HG03159 (cell line): ENCODE results near the gene CARD19.
A peak's percentile ranks its signal among the peaks of the same experiment; 100 is the strongest.

Source experiments
- ATAC-seq: cut with Tn5 transposase; IDR thresholded peaks from one replicate; pipeline ENCODE4 v1.9.1; 2021; ENCODE audit warnings: mild to moderate bottlenecking, moderate library complexity; ENCODE audit not compliant: unreplicated experiment

Gene CARD19

GRCh38 chr9:93096131-93096802 is at the start of gene CARD19:
Gene CARD19, plus strand, starts transcription at chr9:93096217. Its CDS starts 129 bp downstream, at chr9:93096346.
- peak; percentile 52 for ATAC-seq

GRCh38 chr9:93048566-93049448 is 47.2 kb upstream of the CARD19 start:
- ATAC-seq = no peak

- no peak for ATAC-seq
Measured at GRCh38 chr9:93049491-93049890, 46.5 kb upstream of the CARD19 start.

GRCh38 chr9:93050231-93050630 is 45.8 kb upstream of the CARD19 start:
- ATAC-seq = no peak

- ATAC-seq = no peak
Measured at GRCh38 chr9:93051680-93052089, 44.3 kb upstream of the CARD19 start.

GRCh38 chr9:93052791-93053540 is 43.1 kb upstream of the CARD19 start:
- no peak for ATAC-seq

GRCh38 chr9:93053781-93054331 is 42.2 kb upstream of the CARD19 start:
- ATAC-seq = no peak

- ATAC-seq = no peak
Measured at GRCh38 chr9:93054758-93055704, 41.0 kb upstream of the CARD19 start.

GRCh38 chr9:93057042-93057702 is 38.8 kb upstream of the CARD19 start:
- no peak for ATAC-seq

GRCh38 chr9:93057703-93058354 is 38.2 kb upstream of the CARD19 start:
- peak; percentile 14 for ATAC-seq

GRCh38 chr9:93058355-93059010 is 37.5 kb upstream of the CARD19 start, which contains the start of gene SUSD3:
Gene SUSD3, plus strand, starts transcription at chr9:93058701. Its CDS starts 42 bp downstream, at chr9:93058743.
- ATAC-seq = peak; percentile 46

- ATAC-seq = peak; percentile 19
Measured at GRCh38 chr9:93059011-93059714, 36.9 kb upstream of the CARD19 start.

- no peak for ATAC-seq
Measured at GRCh38 chr9:93059715-93060578, 36.1 kb upstream of the CARD19 start.

- no peak for ATAC-seq
Measured at GRCh38 chr9:93060746-93061259, 35.2 kb upstream of the CARD19 start.

GRCh38 chr9:93061260-93061751 is 34.7 kb upstream of the CARD19 start:
- no peak for ATAC-seq
